Right ventricle myocardium superior (tissue), 1 donor: ENCODE results near the gene EIF2B2. TPM values are rescaled to one million over a fixed set of nuclear protein-coding genes. Genes with fewer than 3 reads are reported as not detected.

Experiments used
- ATAC-seq: fragments of 200-7000 bp; cut with Tn5 transposase; one replicate; pipeline ENCODE4 v1.9.1; 2020; ENCODE audit warnings: mild to moderate bottlenecking; ENCODE audit not compliant: poor library complexity
- DNase-seq: peaks from one replicate; pipeline ENCODE4 v3.0.0-alpha.2; 2020
- intact Hi-C: fragments of 100-400 bp; cut with DNase I; formaldehyde crosslinking; loops from one replicate; pipeline ENCODE4 v1.11.2; 2022
- total RNA-seq: library from RNA; stranded (reverse); fragmentation: NEBNext Ultra II Directional; extraction: Animal tissue kit (Norgen Biotek cat#: 25700); gene quantifications from one replicate; pipeline ENCODE4 v1.2.1, GENCODE V29; 2021
- donor health status: DM: no; HTN: yes; CAD: no; lungs with severe emphysema.

EIF2B2 gene
- total RNA-seq, 1 donor from 2014 or later = 29.5 TPM

DNA sequence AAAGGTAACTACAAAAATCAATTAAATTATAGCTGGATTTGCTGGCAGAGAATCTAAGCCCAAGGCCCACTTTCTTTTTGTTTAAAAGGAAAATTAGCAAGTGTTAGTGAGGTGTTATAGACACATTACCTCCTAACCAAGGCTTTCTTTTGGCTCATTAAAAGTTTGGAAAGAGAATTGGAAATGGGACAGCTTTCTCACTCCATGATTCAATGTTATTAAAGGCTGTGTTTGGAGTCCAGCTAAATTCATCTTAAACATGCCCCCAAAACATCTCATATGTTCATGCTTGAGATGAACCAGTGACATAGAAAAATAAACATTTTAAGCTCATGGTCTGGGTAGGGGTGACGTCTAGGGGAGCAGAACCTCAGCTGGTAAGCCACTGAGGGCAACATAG lies 33.9 kb upstream of the EIF2B2 start:
- DNase-seq (no peak), ATAC-seq (no peak)
- intact Hi-C loops = no loop called here

DNA sequence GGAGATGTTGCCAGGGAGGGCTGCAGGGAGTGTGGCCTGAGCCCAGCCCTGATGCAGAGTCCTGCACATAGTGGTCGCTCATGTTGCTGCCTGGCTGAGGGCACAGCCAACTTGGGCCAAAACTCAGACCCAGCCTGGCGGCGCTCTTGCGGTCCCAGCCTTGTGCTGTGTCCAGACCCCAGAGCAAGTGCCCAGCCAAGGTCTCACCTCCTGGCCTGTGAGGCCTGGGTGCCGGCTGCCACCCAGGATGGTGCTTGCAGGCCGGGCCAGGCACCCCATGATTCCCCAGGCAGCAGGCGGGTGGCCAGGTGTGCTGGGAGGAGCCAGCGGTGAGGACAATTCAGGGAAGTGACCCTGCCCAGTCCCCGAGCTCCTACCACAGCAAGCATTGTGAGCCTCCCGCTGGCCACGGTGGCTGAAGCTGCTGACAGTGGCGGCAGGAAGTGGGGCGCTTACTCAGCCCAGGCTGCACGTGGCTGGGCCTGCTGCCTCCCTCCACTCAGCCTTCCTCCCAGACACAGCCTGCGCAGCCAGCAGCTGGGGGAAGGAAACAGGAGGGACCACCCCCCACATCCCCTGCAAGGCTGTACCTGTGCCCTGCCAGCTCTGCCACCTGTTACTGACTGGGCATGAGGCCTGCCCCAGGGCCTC lies 29.6 kb upstream of the EIF2B2 start:
- DNase-seq (peak; percentile 86), ATAC-seq (peak; percentile 58)
- intact Hi-C loops = no loop called here

DNA sequence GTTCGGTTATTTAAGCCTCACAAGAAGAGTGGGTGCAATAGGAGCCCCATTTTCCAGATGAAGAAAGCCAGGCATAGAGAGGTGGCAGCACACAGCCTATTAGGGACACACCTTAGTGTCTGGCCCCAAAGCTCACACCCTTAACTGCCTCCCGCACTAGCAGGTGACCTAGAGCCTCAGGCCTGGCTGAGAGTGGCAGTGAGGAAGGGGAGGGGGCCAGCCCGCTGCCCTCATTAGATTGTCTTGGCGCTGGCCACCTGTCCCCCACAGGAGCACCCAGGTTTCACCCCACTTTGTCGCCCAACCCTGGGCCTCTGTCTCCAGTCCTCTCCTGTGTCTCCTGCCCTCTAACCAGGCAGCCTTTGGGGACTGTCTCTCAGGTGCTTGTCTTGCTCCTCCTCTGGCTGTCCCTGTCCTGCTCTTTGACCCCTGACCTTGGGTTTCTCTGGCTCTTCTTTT lies 28.8 kb upstream of the EIF2B2 start:
- ATAC-seq = no peak

GRCh38 chr14:74974364-74975058 lies 28.2 kb upstream of the EIF2B2 start:
- intact Hi-C loops = no loop called here
- ATAC-seq (peak; percentile 70), DNase-seq (peak; percentile 80)

More for the DNA sequence above, 28.8 kb upstream of the EIF2B2 start:
- intact Hi-C loops = no loop called here
- no peak for DNase-seq

DNA sequence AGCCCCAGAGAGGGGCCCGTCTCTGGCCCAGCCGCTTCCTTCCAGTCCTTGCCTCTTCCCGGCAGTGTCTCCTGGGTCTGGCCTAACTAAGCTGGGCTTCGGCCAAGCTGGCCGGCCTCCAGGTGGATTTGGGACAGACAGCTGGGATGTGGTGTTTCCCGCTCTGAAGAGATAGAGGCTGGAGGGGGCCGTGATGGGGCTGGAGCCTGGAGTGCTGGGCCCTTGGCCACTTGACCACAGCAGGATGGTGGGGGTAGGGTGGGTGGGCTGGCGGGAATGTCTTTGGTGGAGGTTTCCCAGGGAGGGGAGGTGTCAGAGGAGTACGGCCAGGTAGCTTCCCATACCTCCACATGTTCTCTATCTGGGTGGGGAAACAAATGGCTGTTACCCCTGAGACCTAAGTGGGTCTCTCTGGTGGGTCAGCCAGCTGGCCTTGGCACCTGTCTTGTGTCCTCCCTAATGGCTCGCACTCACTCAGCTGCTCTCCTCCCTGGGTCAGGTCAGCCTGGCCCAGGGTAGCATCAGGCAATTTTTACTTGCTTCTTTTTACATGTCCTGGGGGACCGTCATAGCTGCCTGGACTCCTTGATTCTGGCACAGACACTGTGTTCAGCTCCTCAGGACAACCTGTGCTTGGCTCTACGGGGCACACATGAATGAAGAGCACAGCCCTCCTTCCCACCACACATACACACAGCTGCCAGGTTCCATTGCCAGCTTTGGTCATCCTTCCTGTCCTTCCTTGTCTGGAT lies 27.5 kb upstream of the EIF2B2 start:
- peak; percentile 86 for ATAC-seq
- intact Hi-C loops = no loop called here
- peak; percentile 97 for DNase-seq

- DNase-seq = no peak
- intact Hi-C loops = no loop called here
- ATAC-seq = no peak
Observed at GRCh38 chr14:74976264-74977113, 26.2 kb upstream of the EIF2B2 start.

DNA sequence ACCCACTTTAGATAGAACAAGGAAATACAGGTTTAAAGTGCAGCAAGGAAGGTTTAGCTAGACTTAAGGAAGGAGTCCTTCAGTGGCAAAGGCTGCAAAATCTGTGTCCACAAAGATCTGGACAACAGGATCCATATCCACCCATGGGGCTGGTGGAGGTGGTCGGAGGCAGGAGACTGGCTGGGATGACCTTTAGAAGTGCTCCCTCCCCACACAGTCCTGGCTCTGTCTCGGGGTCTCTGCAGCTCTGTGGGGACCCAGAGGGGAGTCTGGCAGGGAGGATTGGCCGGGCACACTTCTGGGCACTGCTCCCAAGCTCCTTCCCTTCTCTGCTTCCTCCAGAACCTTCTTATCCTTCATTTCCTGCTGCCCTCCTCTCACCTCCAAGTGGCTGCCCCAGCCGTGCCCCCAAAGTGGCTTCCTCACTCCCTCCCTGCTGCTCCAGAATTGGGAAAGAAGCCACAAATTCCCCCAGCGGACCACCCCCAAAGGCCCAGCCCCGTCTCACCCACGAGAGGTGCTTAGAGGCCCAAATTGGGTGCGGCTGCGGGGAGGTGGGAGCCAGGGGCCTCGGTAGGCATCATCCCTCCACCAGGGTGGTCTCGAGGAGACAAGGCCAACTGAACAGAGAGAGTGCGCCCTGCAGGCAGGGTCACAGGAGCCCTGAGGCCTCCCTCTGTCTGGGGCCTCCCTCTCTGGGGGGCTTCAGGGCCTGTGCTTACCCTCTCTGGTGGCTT lies 25.4 kb upstream of the EIF2B2 start:
- no peak for ATAC-seq
- no peak for DNase-seq
- intact Hi-C loops = no loop called here

DNA sequence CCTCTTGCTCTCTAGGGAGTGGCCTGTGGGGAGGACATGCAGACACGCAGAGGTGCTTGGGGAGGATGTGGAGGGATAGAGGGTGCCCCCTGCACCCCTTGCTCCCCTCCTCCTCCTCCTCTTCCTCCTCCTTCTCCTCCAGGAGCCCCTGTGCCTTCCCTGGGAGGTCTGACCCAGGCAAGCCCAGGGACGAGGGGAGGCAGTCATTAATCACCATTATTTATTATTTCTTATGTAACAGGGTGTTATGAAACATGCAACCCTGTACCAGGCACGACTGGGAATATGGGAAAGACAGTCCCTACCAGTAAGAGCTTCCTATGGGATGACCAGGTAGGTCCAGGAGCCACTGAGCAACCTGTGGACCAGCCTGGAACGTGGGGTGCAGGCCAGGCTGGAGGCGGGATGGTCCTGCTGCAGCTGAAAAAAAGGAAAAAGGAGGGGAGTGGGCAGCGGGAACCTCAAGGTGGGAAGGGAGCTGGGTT lies 24.8 kb upstream of the EIF2B2 start:
- DNase-seq = no peak
- no peak for ATAC-seq
- intact Hi-C loops = no loop called here

DNA sequence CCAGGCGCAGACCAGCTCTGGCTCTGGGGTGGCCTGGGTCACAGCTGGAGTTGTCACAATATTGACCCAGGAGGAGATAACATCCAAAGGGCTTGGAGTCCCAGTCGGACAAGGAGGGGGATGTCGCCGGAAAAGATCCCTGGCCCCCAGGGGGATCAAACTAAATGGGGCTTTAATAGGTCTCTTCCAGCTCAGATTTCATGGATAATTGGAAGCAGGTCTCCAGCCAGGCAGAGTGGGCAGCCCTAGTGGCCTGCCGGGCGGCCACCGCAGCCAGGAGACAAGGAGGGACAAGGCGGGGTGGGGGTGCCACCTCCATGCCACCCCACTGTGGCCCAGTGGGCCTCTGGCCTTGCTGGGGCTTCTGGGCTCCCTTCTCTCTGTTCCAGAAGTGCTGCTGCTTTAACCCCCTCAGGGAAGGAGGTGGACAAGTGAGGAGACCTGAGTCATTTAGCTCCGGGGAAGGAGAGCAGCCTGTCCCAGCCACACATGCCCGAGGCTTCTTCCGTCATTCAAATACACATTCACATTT lies 24.2 kb upstream of the EIF2B2 start:
- ATAC-seq = no peak
- intact Hi-C loops = no loop called here
- no peak for DNase-seq

- ATAC-seq = no peak
- intact Hi-C loops = no loop called here
- DNase-seq = no peak
Observed at GRCh38 chr14:74979029-74979428, 23.7 kb upstream of the EIF2B2 start.

DNA sequence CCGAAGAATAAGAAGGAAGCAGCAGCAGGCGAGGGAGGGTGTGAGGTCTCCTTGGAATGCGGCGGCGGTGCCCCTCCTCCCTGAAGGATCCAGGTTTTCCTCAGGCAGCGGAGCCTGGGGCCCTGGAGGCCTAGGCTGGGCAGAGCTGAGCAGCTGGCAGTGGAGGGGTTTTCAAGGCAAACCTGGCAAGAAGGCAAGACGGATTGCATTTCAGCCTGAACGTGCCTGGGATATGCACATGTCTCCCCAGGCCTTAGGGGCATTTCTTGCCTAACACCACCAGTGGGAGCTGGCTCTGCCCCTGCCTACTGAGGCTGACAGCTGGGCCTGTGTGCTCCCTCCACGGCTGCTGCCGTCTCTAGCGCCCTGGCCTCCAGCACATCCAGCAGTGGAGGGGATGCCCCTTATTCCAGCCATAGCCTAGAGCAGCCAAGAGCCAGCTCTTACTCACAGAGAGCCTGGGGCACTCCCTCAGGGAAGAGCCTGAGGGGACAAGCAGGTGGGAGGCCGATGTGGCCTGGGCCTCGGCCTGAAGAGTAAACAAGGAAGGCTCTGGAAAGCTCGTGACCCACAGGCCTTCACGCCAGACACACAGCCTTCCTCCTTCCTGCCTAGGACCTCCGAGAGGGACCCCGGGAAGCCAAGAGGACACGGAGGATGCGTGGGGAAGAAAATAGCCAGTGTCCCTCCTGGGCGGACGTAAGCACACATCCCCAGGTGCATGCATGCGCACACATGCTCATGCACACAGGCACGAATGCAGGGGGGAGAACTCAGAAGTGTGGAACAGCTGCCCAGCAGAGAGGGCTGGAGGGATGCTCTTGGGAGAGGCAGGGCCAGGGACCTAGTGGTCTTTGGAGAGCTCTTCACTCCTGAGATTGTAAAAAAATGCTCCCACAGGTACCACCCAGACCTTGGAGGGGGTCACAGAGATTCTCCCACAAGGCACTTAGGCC lies 23.0 kb upstream of the EIF2B2 start:
- peak; percentile 69 for DNase-seq
- peak; percentile 5 for ATAC-seq
- intact Hi-C loops = no loop called here

DNA sequence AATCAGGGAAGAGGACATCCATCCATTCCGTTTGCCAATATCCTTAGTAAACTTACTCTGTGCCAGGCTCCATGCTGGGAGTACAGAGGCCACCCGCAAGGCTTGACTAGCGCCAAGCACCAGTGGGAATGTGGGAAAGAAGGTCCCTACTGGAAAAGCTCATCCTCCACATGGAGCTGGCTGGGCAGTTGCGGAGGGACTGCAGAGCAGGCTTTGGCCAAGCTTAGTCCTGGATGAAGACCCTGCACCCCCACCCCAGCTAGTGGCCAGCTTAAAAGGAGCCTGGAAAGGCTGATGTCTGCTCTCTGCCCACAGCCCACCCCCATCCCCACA lies 22.4 kb upstream of the EIF2B2 start:
- intact Hi-C loops = no loop called here
- DNase-seq (no peak), ATAC-seq (no peak)

- ATAC-seq = no peak
- DNase-seq = peak; percentile 65
- intact Hi-C loops = no loop called here
Observed at GRCh38 chr14:74980731-74981461, 21.8 kb upstream of the EIF2B2 start.

- ATAC-seq = no peak
- intact Hi-C loops = no loop called here
- no peak for DNase-seq
Observed at GRCh38 chr14:74981462-74981782, 21.3 kb upstream of the EIF2B2 start.

DNA sequence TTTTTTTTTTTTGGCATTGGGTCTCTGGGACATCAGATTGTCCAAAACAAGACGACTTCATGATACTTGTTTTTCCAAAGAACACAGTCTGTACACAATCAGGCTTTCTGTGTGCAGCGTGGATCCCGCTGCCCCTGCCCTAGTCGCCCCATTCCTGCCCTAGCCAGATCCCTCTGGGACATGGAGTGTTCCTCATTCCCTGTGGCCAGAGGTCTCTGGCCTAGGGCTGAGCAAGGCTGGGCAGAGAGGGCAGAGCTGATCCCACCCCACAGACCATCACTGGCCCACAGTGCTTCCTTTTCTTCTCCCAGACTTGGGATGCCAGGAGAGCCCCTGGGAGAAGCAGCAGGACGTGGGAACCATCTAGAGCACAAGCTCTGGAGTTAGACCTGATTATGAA lies 20.9 kb upstream of the EIF2B2 start:
- ATAC-seq = no peak
- intact Hi-C loops = no loop called here
- no peak for DNase-seq

GRCh38 chr14:74982661-74983060 lies 20.1 kb upstream of the EIF2B2 start:
- intact Hi-C loops = no loop called here
- ATAC-seq = no peak
- no peak for DNase-seq
